T47D (cell line): ENCODE results near the gene FGR.
"Not testable (repeated sequence)": the region's sequence is repeated elsewhere in the genome, so short reads cannot be mapped to it uniquely, and the experiment has no call there.

Experiments
- DNase-seq, 2 experiments: peaks; one replicate each; pipeline versions ENCODE4 v3.0.0 to v3.0.0-alpha.2; 2011 to 2012; ENCODE audit warnings: low read depth in 1 of 2, low spot score in 1 of 2
- JUND ChIP-seq: IDR thresholded peaks from 2 replicates; pipeline ENCODE4 v1.6.1; 2012; ENCODE audit warnings: low read depth
- in situ Hi-C: cut with HindIII; loops from 2 replicates; pipeline ENCODE4 v1.10.0; 2016; ENCODE audit warnings: low sequenced_read_pairs, low pct_unique_long_range_greater_than_20kb

The FGR gene

GRCh38 chr1:27638805-27639204 lies 3.8 kb upstream of the FGR start:
- in situ Hi-C loops, result no loop called here
- DNase-seq, result no peak
- no peak for TF ChIP-seq JUND

DNA sequence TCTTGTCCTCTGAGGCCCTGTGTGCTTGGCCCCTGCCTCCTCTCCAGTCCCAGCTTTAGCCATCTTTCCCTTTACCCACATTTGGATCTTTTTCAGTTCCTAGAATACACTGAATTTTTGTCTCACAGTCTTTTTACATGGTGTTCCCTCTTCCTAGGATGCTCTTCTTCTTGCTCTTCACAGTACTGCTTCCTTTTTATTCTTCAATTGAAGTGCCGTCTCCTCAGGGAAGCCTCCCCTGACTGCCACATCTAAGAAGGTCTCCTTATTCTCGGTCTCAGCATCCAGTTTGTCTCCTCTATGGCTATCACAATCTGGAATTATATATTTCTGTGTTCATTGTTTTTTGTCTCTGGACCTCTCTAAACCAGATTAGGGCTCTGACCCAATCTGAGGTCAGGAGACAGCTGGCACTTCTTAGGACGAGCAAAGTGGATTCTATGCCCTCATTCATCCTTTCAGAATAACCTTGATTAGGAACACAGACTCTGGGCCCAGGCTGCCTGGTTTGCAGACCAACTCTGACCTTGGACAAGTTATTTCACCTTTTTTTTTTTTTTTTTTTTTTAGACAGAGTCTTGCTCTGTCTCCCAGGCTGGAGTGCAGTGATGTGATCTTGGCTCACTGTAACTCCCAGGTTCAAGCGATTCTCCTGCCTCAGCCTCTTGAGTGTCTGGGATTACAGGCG lies 3.2 kb upstream of the FGR start:
- DNase-seq, result no peak
- no peak for TF ChIP-seq JUND
- in situ Hi-C loops, result no loop called here

DNA sequence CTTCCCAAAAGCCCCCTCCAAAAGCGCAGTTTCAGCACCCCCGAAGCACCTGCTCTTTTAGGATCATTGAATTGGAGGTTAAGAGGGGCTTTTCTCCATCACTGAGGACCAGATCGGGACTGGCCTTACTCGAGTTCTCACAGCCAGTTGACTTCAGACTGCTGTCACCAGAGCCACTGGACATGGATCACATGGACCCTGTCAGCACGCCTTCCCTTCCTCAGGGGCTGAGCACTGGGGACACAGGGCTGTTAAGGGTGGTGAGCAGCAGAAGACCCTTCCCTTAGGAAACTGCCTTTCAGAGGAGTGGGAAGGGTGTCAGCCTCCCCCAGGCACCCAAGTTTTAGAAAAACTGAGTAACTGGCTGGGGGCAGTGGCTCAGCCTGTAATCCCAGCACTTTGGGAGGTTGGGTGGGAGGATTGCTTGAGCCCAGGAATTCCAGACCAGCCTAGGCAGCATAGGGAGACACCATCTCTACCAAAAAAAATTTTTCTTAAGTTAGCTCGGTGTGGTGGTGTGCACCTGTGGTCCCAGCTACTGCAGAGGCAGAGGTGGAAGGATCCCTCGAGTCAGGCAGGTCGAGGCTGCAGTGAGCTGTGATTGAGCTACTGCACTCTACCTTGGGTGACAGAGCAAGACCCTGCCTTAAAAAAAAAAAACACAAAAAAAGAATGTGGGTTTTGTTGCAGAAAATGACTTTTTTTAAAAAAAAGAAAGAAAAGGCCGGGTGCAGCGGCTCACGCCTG lies 584 bp upstream of the FGR start:
- no peak for TF ChIP-seq JUND
- in situ Hi-C loops, result no loop called here

GRCh38 chr1:27634177-27634984 lies 604 bp downstream of the FGR start:
- in situ Hi-C loops, result no loop called here
- DNase-seq, result no peak
- TF ChIP-seq JUND, result no peak

More for the DNA sequence above, 584 bp upstream of the FGR start:
- DNase-seq, result no peak

DNA sequence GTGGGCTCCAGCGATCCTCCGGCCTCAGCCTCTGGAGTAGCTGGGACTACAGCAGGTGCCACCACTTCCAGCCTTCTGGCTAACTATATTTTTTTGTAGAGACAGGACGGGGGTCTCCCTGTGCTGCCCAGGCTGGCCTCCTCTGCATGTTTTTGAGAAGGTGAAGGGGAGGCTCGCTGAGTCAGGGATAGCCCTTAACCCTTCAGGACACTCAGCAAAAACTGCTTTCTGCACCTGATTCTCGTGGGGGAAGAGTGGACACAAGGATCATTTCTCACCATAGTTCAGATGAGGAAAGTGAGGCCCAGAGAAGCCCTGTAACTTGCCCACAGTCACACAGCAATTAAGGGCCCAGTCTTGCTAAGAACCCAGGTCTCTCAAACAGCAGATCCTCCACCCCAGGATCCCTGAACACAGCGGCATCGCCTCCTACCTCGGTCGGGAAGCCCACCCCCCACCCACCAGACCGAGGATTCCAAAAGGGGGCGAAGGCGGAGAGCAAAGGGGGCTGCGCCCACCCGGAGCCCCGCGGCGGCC lies 1.3 kb downstream of the FGR start:
- no peak for DNase-seq
- in situ Hi-C loops, result no loop called here
- TF ChIP-seq JUND, result no peak

DNA sequence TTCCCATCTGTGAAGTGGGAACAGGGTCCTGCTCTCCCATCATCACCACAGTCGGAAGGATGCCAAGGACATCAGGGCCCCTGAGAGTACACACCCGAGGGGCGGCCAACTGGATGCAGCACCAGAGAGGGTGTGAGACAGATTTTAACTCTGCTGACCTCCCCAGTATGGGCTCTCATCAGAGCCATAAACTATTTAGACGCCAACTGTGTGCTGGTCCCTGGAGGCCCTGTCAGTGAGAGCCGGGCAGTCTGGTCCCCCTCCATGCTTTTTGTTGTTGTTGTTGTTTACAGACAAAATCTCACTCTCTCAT lies 1.7 kb downstream of the FGR start:
- in situ Hi-C loops, result no loop called here
- no peak for TF ChIP-seq JUND
- DNase-seq, result no peak

GRCh38 chr1:27632387-27633297 lies 2.3 kb downstream of the FGR start:
- no peak for TF ChIP-seq JUND
- in situ Hi-C loops, result no loop called here
- no peak for DNase-seq

GRCh38 chr1:27630859-27631491 lies 4.0 kb downstream of the FGR start:
- in situ Hi-C loops, result no loop called here
- DNase-seq, result no peak

DNA sequence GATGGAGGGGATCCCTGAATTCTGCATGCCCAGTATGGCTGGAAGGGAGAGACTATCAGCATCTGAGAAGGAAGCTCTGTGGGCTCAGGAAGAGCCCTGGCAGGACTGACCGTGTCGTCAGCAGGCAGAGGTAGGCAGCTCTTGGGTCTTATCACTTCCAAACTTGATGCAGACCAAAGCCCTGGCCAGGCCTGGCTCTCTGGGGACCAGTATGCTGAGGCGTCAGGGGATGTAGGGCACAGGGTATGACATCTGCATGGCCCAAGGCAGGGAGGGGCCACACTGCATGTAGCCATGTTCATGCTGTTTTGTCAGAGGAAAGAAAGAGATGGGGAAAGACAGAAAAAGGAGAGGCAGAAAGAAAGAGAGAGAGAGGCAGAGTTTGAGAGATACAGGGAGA lies 6.3 kb downstream of the FGR start:
- TF ChIP-seq JUND, result no peak
- DNase-seq, result no peak
- in situ Hi-C loops, result no loop called here

More at GRCh38 chr1:27630859-27631491, 4.0 kb downstream of the FGR start:
- no peak for TF ChIP-seq JUND

DNA sequence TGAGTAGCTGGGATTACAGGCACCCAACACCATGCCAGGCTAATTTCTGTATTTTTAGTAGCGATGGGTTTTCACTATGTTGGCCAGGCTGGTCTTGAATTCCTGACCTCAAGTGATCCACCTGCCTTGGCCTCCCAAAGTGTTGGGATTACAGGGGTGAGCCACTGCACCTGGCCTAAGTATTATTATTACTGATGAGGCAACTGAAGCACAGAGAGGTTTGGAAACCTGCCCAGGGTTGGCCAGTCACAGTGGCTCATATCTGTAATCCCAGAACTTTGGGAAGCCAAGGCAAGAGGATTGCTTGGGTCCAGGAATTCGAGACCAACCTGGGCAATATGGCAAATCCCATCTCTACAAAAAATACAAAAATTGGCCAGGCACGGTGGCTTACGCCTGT lies 7.3 kb downstream of the FGR start:
- in situ Hi-C loops, DNase-seq: not testable (repeated sequence)

- no peak for DNase-seq
- in situ Hi-C loops, result no loop called here
- no peak for TF ChIP-seq JUND
Measured at GRCh38 chr1:27627061-27627460, 7.9 kb downstream of the FGR start.
